LHCN-M2 (cell line): ENCODE data around the gene DTX2. TPM values are rescaled to one million over a fixed set of nuclear protein-coding genes. Genes with fewer than 3 reads are reported as not detected.
"Not testable (repeated sequence)": the region's sequence is repeated elsewhere in the genome, so short reads cannot be mapped to it uniquely, and the experiment has no call there.

Source experiments
- DNase-seq: peaks from one replicate; pipeline ENCODE4 v3.0.0-alpha.2; 2012; ENCODE audit warnings: low read depth
- total RNA-seq: library from RNA; depleted of rRNA; stranded (reverse); fragments of >200 nt; gene quantifications from 2 replicates; pipeline ENCODE4 v1.2.3, GENCODE V29; 2014

The DTX2 gene
- total RNA-seq, 1 experiment from 2014 or later, result 33.0 TPM

DNA sequence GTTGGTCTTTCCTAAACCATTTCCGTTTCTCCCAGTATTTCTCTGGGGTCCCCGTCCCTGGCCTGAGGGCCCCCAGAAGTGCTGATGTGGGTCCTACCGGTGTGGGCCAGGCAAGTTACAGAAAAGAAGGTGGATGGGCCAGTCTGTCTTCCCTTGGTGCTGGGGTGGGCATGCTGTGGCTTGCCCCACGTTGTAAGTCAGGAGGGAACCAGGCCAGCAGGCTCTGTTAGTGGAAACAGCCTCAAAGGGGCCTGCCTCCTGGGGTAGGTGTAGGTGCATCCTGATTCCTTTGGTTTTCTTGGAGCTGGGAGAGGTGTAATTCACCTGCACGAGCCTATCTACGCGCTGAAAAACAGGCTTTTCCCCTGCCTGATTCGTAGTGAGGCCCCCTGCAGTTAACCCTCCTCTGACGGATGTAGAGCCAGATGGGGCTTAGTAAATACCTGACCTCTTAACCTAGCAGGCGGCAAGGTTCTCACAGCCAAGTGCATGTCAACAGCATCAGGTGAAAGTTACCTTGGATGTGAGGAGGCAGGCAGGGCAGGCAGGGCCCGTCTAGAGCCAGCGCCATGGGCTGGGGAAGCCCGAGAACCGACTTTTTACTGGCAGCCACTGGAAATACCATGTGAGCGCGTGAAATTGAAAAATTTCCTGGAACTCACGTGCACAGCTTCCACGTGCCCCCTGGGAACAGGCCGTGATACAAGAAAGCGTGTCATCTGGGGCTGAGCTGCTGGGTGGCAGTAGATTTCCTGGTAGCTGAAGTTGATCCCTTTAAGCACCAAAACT is 24.5 kb downstream of the DTX2 start:
- DNase-seq, result not testable (repeated sequence)

DNA sequence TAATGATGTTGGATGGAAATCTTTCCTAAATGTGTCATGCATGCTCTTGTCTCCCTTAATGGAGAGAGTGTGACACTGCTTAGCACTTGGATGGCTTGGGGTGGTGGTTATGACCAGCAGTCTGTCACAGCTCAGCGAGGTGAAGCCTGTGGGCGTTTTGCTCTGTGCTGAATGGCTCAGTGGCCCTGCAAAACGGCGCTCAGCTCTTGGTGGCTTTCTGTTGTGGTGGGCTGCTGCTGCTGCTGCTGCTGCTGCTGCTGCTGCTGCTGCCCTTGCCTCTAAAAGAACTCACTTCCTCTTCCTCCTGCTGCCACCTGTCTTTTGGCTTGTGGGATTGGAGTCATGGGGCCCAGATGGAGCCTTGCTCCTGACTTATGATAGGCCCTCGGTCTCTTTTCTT is 25.1 kb downstream of the DTX2 start:
- not testable (repeated sequence) for DNase-seq

DNA sequence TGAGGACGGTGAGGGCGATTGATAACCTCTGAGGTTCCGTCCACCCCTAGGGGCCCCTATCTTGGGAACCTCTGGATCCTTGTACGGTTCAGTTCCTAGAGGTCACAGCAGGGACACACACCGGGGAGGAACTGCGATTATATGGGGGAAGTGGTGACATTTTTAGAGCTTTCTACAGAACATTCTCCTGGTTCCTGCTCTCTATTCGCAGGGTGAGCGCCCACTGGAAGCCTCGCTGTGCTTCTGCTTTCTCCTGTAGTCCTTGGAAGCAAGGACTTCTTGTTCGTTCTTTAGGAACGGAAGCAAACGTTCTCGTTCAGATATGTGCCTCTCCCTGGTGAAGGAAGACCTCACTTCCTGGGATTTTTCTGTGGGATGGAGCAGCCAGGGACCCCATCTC is 26.5 kb downstream of the DTX2 start:
- not testable (repeated sequence) for DNase-seq

- not testable (repeated sequence) for DNase-seq
Measured at GRCh38 chr7:76492139-76492538, 30.6 kb downstream of the DTX2 start.

DNA sequence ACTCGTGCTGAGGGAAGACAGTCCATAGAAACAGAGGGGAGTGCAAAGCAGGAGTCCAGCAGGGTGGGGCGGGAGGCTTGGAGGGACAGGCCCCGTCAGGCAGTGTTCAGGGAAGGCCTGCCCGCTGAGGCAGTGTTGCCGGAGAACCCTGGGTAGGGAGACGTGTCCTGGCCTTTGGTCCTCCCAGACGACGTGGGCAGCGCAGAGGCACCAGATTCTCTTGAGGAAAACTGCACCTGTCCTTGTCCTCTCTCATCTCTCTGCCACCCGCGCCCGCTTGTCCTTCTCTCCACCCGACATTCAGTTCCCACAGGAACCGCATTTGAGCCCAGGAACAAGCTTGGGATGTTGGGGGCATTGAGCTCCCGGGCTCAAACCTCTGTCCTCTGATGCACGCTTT is 34.2 kb downstream of the DTX2 start:
- DNase-seq, result not testable (repeated sequence)

DNA sequence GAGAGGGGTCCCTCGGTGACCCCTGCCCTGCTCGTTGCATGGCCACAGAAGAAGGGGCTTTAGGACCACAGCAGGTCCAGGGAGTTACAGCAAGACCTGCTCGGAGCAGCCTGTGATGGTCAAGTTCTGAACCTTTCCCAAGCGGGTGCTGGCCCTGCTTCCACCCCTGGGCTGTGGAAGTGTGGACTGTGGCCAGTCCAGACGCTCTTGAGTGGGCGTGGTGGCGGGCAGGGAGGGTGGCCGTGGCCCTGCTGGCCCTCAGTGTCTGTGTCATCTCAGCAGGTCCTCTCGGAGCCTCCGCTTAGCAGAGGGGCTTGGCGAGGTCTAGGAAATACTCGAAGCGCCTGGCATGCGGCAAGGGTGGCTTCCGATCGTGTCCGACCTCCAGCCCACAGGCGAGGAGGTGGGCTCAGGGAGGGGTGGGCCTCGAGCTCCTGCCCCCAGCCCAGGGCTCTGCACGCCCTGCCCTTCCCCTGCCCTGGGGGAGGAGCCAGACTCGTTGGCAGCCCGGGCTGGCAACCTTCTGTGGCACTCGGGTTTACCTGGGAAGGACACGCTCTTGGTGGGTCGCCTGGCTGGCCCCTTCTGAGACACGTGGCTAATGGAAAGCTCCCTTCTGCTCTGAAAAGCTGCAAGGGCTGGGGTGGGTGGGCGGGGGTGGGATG is 36.5 kb downstream of the DTX2 start:
- not testable (repeated sequence) for DNase-seq

DNA sequence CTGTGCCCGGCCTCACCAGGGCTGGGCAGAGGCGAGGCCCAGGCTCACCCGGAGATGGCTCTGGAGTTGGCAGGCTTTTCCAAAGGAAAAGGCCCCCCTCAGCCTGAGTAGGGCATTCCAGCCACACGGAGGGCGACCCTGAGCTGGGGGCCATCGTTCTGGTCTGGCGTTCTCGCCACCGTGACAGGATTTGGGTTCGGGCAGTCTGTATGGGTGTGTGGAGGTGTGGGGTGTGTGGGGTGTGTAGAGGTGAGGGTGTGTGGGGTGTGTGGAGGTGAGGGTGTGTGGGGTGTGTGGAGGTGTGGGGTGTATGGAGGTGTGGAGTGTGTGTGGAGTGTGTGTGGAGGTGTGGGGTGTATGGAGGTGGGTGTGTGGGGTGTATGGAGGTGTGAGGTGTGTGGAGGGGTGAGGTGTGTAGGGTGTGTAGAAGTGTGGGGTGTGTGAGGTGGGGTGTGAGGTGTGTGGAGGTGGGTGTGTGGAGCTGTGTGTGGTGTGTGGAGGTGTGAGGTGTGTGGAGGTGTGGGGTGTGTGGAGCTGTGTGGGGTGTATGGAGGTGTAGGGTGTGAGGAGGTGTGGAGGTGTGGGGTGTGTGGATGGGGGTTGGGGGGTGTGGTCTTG is 37.2 kb downstream of the DTX2 start:
- not testable (repeated sequence) for DNase-seq

GRCh38 chr7:76499201-76499923 is 37.9 kb downstream of the DTX2 start:
- DNase-seq, result not testable (repeated sequence)

DNA sequence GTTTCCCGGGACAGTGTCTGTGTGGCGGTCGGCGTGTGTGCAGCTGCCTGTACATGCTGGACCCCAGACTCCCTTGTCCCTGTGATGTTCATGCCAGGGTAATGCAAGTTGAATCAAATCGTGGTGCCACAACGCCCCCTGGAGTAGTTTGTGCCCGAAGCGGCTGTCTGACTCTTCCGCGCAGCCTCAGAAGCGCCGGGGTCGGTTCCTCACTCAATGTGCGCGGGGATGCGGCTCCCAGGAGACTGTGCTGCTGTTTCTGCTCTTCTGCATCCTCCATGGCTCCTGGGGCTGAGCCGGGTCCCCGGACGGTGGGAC is 38.4 kb downstream of the DTX2 start:
- not testable (repeated sequence) for DNase-seq

GRCh38 chr7:76502224-76502623 is 40.7 kb downstream of the DTX2 start:
- DNase-seq, result not testable (repeated sequence)

DNA sequence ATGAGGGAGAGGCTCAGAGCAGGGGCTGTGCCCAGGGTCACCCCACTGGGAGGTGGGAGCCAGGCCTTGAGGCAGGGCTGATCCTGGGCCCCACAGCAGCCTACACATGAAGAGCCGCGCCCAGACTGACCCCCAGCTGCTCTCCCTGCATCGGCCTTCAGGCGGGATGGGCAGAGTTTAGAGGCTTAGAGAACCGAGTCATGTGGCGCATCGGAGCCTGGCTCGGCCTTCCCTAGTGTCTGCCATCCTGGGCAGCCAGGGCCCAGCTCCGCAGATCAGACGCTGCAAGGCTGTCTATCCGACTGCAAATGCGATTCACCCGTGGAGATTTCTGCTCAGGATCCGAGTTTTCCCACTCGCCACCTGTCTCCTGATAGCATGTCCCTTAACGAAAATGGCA is 41.3 kb downstream of the DTX2 start:
- DNase-seq, result not testable (repeated sequence)

GRCh38 chr7:76503244-76503643 is 41.7 kb downstream of the DTX2 start:
- DNase-seq, result not testable (repeated sequence)

GRCh38 chr7:76504351-76505167 is 43.0 kb downstream of the DTX2 start:
- DNase-seq, result not testable (repeated sequence)

GRCh38 chr7:76505168-76506080 is 43.9 kb downstream of the DTX2 start:
- DNase-seq, result no peak

DNA sequence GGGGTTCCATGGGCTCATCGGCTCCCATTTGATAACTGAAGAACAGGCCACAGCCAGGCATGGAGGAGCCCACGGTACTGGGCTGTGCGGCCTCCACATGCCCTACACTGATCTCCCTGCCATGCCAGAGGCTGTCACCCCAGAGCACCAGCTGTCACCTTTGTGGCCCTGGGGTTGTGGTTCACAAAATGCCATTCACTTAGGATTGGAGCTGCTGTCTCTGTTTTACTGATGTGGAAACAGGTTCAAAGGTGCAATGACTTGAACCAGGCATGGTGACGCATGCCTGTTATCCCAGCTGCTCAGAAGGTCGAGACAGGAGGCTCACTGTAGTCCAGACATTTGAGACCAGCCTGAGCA is 44.6 kb downstream of the DTX2 start:
- no peak for DNase-seq

GRCh38 chr7:76506643-76507042 is 45.1 kb downstream of the DTX2 start:
- DNase-seq, result not testable (repeated sequence)

GRCh38 chr7:76507723-76508406 is 46.4 kb downstream of the DTX2 start:
- peak; percentile 42 for DNase-seq

DNA sequence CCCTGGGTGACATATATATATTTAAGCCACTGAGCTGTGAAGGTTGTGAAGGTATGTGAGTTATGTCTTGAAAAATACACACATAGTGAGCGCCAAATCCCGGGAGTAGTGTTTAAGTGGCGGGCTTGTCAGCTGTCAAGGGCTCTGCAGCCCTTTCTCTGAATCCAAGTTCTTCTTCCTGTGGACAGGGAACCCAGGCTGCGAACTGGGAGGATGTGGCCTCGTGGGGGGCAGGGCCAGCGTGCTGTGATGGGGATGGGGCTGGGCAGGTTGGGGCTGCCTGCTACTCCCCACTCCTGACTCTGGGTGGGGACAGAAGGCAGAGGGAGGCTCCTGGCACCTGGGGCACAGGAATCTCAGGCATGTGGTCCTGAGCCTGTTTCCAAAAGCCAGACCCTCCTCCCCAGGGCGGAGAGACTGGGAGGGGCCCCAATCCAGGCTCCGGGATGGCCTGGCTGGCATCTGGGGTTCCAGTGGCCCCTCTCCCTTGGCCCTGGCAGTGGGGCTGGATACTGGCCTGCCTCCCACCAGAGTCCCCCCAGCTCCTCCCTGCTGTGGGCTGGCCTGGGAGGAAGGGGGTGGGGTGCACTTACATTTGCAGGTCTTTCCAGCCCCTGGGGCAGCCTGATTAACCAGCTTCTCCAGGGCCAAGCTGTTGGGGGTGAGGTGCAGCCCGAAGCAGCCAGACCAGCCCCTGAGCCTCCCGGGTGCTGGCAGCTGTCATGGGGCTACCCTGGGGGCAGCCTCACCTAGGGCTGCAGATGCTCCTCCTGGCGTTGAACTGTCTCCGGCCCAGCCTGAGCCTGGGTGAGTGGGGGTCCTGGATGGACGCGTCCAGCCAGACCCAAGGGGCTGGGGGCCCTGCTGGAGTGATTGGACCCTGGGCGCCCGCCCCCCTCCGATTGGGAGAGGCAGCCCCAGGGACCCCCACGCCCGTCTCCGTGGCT is 48.7 kb downstream of the DTX2 start, which contains the start of gene UPK3B:
UPK3B (plus strand) TSS at position 622 of the 947 bp plus-strand sequence; CDS start at position 723, 101 bp downstream.
- peak; percentile 26 for DNase-seq
